ENCODE data around the gene RNF144A. TPM values are rescaled to one million over a fixed set of nuclear protein-coding genes. Genes with fewer than 3 reads are reported as not detected.
A peak's percentile ranks its signal among the peaks of the same experiment; 100 is the strongest.

The RNF144A gene
- total RNA-seq, 1 experiment from 2014 or later: 10.6 TPM

- Histone ChIP-seq H3K27ac (ENCODE audit: insufficient read length, low read depth, low read length) (no peak overlapping the region), H3K23ac (ENCODE audit: insufficient read length, low read depth, low read length) (no peak overlapping the region), H2AK5ac (ENCODE audit: insufficient read length, low read length) (no peak overlapping the region), H2BK120ac (ENCODE audit: low read depth, low read length, poor library complexity, severe bottlenecking) (no peak overlapping the region), H4K91ac (ENCODE audit: insufficient read length, low read depth, low read length) (no peak overlapping the region), H2BK5ac (ENCODE audit: insufficient read length, low read length) (no peak overlapping the region), H2BK15ac (ENCODE audit: low read depth, low read length) (no peak overlapping the region), H3K9ac (ENCODE audit: extremely low read depth, insufficient read length, low read length) (no peak overlapping the region), H3K18ac (ENCODE audit: insufficient read length, low read depth, low read length) (no peak overlapping the region), H3K27me3 (ENCODE audit: insufficient read depth, low read length) (no peaks in the 10 kb centered on the region), H3K56ac (ENCODE audit: insufficient read length, low read depth, low read length) (no peak overlapping the region), H3K23me2 (ENCODE audit: insufficient read length, low read depth, low read length, poor library complexity, severe bottlenecking) (no peaks in the 10 kb centered on the region), H3K79me2 (ENCODE audit: insufficient read depth, low read length) (no peaks in the 10 kb centered on the region), H4K20me1 (ENCODE audit: control insufficient read depth, insufficient read depth, insufficient read length) (no peaks in the 10 kb centered on the region), H3K9me3 (ENCODE audit: control insufficient read depth, low read depth, low read length) (no peaks in the 10 kb centered on the region), H3K4me1 (ENCODE audit: insufficient read depth, low read length) (peaks cover under 1% of the 10 kb centered on the region; the same call in 1 of the 2 replicates), H3K4me2 (ENCODE audit: insufficient read depth, insufficient read length, low read length) (no peak overlapping the region), H2BK20ac (ENCODE audit: low read depth, low read length, poor library complexity, severe bottlenecking) (no peak overlapping the region), H2BK12ac (ENCODE audit: insufficient read length, low read depth, low read length) (no peak overlapping the region), H4K8ac (replicated peaks; ENCODE audit: insufficient read length, low read depth, low read length) (no peak overlapping the region), H4K5ac (ENCODE audit: insufficient read length, low read depth, low read length) (no peak overlapping the region), H3T11ph (ENCODE audit: low read length) (no peak overlapping the region), H3K14ac (ENCODE audit: insufficient read depth, low read length) (no peak overlapping the region), H3K79me1 (ENCODE audit: insufficient read depth, low read depth, low read length, poor library complexity, severe bottlenecking) (no peaks in the 10 kb centered on the region), H3K4ac (ENCODE audit: low read depth, low read length) (no peak overlapping the region), H2AFZ (ENCODE audit: low read length) (no peak overlapping the region)
- H3K9me3 Mint-ChIP-seq: no peaks in the 10 kb centered on the region
- peaks cover 0 to 2% (median 0%) of the 10 kb centered on the region in 3 experiments; a peak in 2 of 7 replicates for H3K36me3 Mint-ChIP-seq (ENCODE audit: insufficient read depth in 1 of 3, low read depth in 3 of 3)
- no peak for TF ChIP-seq CTCF (conservative IDR thresholded peaks at IDR 0.05)
- no CpG with 5 or more reads among the region's 12 CpGs for WGBS (ENCODE audit: extremely low coverage, insufficient read length, low lambda C conversion rate)
- DNase-seq: no peak
- no peak overlapping the region for H3K4me3 Mint-ChIP-seq
- H3K27ac Mint-ChIP-seq: peak overlapping the region in 1 of 3 experiments; percentile 59; a peak in 1 of 7 replicates
- H3K4me1 Mint-ChIP-seq: peaks cover 18% of the 10 kb centered on the region in 2 experiments
- no peaks in the 10 kb centered on the region; the same call in 1 of the 2 replicates for H3K27me3 Mint-ChIP-seq (ENCODE audit: low read depth)
Measured at GRCh38 chr2:7015007-7015950, 98.1 kb downstream of the RNF144A start.

Data from H9 (cell line).